Measurements from ENCODE around the gene KLHDC7B.
A peak's percentile ranks its signal among the peaks of the same experiment; 100 is the strongest.

Gene KLHDC7B

GRCh38 chr22:50576070-50576469, 30.4 kb downstream of the KLHDC7B start:
- peak in 1 of 2 donors; percentile 8 for DNase-seq

DNA sequence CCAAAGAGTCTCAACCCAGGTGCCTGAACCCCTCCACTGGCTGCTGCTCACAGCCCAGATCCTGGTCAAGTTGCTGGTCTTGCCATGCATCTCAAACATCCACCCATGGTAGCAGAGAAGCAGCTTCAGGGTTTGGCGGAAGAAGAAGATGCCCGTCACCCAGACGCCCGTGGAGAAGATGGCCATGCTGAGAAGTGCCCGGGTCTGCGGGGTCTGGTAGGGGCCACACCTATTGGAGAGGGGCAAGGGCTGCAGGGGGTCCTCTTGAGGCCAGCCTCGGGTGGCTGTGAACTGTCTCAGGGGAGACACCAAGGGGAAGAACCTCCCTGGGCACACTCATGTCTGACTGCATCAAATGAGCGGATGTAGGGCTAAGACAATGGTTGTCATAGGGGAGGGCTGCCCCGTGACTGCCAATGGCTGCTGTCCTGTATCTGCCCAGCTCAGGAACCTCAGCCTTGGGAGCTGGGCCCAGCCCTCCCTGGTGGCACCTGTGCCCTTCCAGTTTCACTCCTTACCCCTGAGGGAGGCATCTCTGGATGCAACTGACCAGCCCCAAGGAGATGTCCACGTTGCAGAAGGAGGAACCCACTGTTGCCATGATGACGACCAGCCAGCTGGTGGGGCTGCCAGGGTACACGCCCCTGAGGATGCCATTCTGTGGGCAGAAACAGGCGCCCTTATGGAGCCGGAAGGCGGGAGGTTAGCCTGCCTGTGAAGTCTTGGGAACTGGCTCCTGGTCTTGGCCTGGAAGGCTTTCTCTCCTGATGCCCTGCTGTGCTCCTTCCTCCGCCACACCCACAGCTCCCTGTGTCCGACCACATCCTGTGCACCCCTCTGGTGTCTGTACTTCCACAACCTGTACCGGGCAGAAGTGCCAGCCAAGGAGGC, 31.4 kb downstream of the KLHDC7B start:
- peak in 1 of 2 donors; percentile 14 for DNase-seq

DNA sequence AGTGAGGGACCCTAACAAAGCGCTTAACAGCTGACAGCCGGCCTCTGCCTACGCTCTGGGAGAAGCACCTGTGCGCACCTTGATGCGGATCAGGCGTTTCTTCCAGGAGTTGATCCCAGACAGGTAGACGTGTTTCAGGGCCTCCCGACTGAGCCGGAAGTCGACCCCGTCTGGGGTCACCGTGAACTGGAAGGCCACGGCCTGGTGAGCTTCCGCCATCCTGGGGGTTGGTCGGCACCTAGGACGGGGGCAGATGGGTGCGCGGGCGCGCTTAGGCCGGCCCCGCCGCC, 31.9 kb downstream of the KLHDC7B start:
- no peak for DNase-seq

GRCh38 chr22:50577987-50578775, 32.5 kb downstream of the KLHDC7B start, which contains the start of gene CPT1B:
Gene CPT1B (minus strand): TSS chr22:50578427. CDS start chr22:50577915, 512 bp downstream.
- DNase-seq, result no peak

GRCh38 chr22:50578776-50579310, 33.1 kb downstream of the KLHDC7B start:
- no peak for DNase-seq

- DNase-seq, result no peak
These were observed 34.1 kb downstream of the KLHDC7B start for GRCh38 chr22:50579752-50580151.

GRCh38 chr22:50581031-50581949, 35.6 kb downstream of the KLHDC7B start:
- peak; percentile 78 for DNase-seq

DNA sequence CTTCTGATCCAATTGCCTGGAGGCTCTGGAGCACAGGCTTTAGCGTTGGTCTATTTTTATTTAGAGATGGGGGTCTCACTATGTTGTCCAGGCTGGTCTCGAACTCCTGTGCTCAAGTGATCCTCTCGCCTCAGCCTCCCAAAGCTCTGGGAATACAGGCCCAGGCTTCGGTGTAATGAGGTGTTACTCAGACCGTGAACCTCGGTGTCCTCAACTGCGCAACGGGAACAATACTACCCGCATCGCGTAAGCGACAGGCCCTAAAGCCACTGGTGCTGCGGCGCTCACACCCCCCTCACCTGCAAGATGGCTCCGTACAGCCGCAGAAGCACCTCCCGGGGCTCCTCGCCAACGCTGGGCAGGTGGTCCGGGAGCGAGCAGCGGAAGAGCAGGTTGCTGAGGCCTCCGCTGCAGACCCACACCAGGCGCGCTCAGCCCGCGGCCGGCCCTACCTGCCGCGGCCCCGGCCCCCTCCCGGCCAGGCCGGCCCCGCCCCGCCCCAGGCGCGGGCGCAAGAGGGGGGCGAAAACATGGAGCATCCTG, 36.3 kb downstream of the KLHDC7B start:
- DNase-seq, result no peak

- DNase-seq, result peak; percentile 98
These were observed 37.0 kb downstream of the KLHDC7B start, which contains the start of gene CHKB for GRCh38 chr22:50582493-50583293. Gene CHKB (minus strand): TSS chr22:50582849. CDS start chr22:50582781, 68 bp downstream.

DNA sequence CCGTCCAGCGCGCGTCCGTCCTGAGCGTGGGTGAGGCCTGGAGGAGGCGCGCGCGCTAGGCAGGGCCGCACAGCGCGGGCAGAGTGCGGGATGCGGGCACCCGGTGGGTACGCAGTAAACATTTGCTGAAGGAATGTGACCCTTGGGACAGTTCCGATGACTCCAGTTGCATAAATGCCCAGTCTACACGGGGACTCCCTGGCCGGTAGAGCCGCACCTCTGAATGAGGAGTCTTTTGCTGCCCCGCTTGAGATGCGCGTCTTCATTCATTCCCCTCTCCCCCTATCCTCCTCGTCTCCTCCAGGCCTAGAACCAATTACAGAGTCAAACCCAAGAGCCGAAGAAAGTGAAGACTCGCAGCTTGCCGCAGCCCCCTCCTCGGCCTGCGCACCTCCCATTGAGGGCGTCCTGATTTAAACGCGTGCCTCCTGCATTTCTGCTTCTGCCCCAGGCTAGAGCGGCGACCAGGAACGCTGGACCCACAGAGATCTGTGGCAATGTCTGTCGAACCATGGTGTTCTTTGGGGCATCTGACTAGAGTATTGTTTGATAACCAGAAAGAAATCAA, 37.7 kb downstream of the KLHDC7B start:
- no peak for DNase-seq

DNA sequence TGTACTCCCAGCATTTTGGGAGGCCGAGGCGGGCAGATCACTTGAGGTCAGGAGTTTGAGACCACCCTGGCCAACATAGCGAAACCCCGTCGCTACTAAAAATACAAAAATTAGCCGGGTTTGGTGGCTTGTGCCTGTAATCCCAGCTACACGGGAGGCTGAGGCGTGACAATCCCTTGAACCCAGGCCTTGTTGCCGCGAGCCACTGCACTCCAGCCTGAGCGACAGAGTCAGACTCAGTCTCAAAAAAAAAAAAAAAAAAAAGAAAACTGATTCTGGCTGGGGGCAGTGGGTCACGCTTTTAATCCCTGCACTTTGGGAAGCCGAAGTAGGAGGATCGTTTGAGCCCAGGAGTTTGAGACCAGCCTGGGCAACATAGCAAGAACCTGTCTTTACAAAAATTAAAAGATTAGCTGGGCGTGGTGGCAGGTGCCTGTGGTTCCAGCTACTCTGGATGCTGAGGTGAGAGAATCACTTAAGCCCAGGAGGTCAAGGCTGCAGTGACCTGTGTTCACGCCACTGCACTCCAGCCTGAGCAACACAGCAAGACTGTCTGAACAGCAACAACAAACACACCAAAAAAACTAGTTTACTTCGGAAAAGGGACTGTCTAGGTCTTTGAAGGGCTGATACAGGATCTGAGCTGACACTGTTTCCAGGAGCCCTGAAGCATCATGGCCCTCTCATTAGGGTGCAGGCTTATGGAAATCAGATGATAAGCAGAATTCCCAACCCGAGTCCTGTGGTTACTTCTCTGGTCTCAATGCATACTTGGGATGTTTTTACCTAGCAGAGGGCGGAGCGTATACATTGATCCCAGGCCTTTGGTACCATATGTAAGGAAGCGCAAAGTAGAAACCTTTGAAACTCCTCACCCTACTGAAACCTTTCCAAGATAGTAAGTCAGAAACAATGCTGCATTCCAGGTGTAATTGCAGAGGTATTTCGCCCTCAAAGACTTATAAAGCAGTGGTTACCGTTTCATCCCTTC, 38.7 kb downstream of the KLHDC7B start:
- DNase-seq, result no peak

DNA sequence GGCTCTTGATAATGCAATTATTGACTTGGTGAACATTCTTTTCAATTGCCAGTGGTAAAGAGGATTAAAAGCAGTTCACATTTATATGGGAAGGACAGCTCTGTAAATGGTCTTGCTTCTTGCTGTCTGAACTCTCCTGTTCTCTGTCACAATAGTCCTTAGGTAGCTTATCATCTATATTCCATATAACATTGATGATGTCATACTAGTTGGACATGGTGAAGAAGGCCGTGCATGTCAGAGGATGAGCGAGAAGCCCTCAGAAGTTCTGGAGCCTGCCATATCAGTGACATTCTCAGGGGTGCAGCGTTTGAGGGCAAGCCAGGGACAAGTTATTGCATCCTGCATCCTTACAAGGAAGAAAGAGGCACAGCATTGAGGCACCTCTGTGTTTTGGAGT, 39.5 kb downstream of the KLHDC7B start:
- DNase-seq, result no peak

GRCh38 chr22:50585781-50586180, 40.1 kb downstream of the KLHDC7B start:
- no peak for DNase-seq

DNA sequence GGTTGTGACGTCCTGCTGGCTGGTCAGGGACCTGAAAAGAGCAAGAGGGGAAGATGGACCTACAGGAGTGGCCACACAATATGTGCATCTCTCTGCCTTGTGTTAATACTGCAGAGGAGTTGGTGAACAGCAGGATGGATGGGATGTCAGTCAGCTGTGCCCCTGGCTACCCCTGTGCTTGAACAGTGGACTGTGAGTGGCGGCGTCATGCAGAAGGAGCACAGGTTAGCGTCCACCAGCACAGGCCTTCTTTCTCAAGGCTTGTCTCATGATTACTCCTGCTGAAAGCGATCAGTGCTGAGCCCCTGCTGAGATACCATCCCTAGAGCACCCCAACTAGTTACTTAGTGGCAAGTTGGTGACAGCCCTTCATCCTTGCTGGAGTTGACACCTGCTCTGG, 40.7 kb downstream of the KLHDC7B start:
- DNase-seq, result no peak

GRCh38 chr22:50587407-50587806, 41.7 kb downstream of the KLHDC7B start:
- DNase-seq, result no peak

- no peak for DNase-seq
These were observed 49.5 kb downstream of the KLHDC7B start for GRCh38 chr22:50595189-50595588.

DNA sequence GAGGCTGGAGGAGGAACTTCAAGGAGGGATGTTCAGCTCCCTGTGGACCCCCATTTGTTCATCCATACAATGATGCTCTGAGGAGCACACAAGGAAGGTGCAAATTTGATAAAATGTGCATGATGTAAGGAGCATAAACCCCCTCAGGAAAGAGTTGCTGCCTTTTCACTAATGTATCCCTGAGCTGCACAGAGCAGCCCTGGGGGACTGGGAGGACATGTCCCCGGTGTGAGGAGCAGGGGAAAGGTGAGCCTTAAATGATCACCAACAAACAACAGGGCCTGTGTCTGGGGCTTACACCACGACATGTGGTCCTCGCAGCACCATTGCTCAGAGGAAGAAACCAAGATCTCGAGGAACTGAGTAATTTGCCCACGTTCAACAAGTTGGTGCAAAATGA, 51.4 kb downstream of the KLHDC7B start:
- DNase-seq, result no peak

DNA sequence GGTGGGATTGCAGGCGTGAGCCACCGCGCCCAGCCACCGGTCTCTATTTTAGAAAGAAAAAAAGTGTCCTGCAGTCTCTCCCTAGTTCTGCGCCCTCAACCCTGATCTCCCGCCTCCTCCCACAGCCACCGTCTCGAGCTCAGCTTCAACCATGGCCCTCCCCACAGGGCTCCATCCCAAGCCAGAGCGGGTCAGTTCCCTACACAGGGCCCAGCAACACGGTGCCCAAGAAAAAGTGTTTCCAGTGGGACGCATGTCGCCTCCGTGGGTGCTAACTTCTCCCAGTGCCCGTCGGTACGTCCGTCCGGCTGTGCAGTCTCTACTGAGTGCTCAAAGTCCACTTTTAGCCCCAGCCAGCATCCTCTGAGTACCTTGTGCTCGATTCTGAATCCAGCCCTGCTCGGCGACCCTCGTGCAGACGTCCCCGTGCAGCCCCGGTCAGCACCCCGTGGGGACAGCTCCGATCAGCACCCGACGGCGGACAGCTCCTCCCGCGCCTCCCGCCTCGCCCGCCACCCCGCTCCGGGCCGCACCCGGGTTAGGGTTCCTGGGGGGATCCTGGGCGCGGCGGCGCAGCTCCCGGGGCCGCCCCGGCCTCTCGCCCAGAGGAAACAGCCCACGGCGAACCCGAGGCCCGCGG, 54.2 kb downstream of the KLHDC7B start:
- DNase-seq, result peak in 1 of 2 donors; percentile 39

GRCh38 chr22:50600538-50600937, 54.8 kb downstream of the KLHDC7B start, which contains the start of gene MAPK8IP2:
Gene MAPK8IP2 (plus strand): TSS chr22:50600793. CDS start chr22:50600819, 26 bp downstream.
- DNase-seq, result no peak
